HepG2 (cell line): ENCODE measurements around the gene HMGN1. TPM values are rescaled to one million over a fixed set of nuclear protein-coding genes. Genes with fewer than 3 reads are reported as not detected.
A peak's percentile ranks its signal among the peaks of the same experiment; 100 is the strongest.

Source experiments
- AHDC1 ChIP-seq: sonication (generic); formaldehyde crosslinking; IDR thresholded peaks from 2 replicates; pipeline ENCODE4 v1.5.1; 2020; ENCODE audit warnings: mild to moderate bottlenecking, missing genetic modification reagents, borderline replicate concordance
- CSRNP1 ChIP-seq: sonication (generic); formaldehyde crosslinking; IDR thresholded peaks from 2 replicates; pipeline ENCODE4 v1.8.1; 2023; ENCODE audit warnings: mild to moderate bottlenecking, missing genetic modification reagents
- ETV5 ChIP-seq: IDR thresholded peaks from 2 replicates; pipeline ENCODE4 v1.6.1; 2018; ENCODE audit warnings: missing biosample characterization, missing genetic modification reagents, inconsistent platforms, borderline replicate concordance
- FOSL1 ChIP-seq: sonication (generic); formaldehyde crosslinking; IDR thresholded peaks from 2 replicates; pipeline ENCODE4 v1.9.0; 2021; ENCODE audit warnings: missing genetic modification reagents, borderline replicate concordance
- GATA4 ChIP-seq: sonication (generic); IDR thresholded peaks from 2 replicates; pipeline ENCODE4 v1.6.1; 2016; ENCODE audit warnings: antibody characterized with exemption, low read depth, borderline replicate concordance
- LRRFIP1 ChIP-seq: sonication (generic); formaldehyde crosslinking; conservative IDR thresholded peaks from 2 replicates; pipeline ENCODE4 v1.4.0; 2020; ENCODE audit warnings: missing genetic modification reagents
- NFYC ChIP-seq: IDR thresholded peaks from 2 replicates; pipeline ENCODE4 v1.6.1; 2016; ENCODE audit warnings: missing genetic modification reagents, missing compliant biosample characterization
- SAFB2 ChIP-seq: sonication (generic); formaldehyde crosslinking; IDR thresholded peaks from 2 replicates; pipeline ENCODE4 v1.5.1; 2020; ENCODE audit warnings: missing genetic modification reagents, low read depth, mild to moderate bottlenecking, borderline replicate concordance
- SP1 ChIP-seq, 2 experiments: fragments of 450-650 bp in 1 of 2; sonication (generic) in 1 of 2; formaldehyde crosslinking in 1 of 2; IDR thresholded peaks; 2 replicates each; pipeline versions ENCODE4 v1.4.0 to v1.6.1; 2016 to 2020; ENCODE audit warnings: missing genetic modification reagents in 1 of 2
- TBX2 ChIP-seq: sonication (generic); formaldehyde crosslinking; IDR thresholded peaks from 2 replicates; pipeline ENCODE4 v1.5.0; 2020; ENCODE audit warnings: missing genetic modification reagents, mild to moderate bottlenecking, borderline replicate concordance
- TOPORS ChIP-seq: sonication (generic); formaldehyde crosslinking; IDR thresholded peaks from 2 replicates; pipeline ENCODE4 v1.8.0; 2023; ENCODE audit warnings: mild to moderate bottlenecking, missing genetic modification reagents
- YEATS2 ChIP-seq: sonication (generic); formaldehyde crosslinking; IDR thresholded peaks from 2 replicates; pipeline ENCODE4 v1.4.0; 2020; ENCODE audit warnings: missing genetic modification reagents, borderline replicate concordance
- ZNF136 ChIP-seq: sonication (generic); formaldehyde crosslinking; IDR thresholded peaks from 2 replicates; pipeline ENCODE4 v1.8.1; 2022; ENCODE audit warnings: low read depth, mild to moderate bottlenecking, moderate library complexity, missing genetic modification reagents
- ZNF558 ChIP-seq: sonication (generic); formaldehyde crosslinking; IDR thresholded peaks from 2 replicates; pipeline ENCODE4 v1.9.0; 2022; ENCODE audit warnings: mild to moderate bottlenecking, missing genetic modification reagents, borderline replicate concordance
- ZNF776 ChIP-seq: sonication (generic); formaldehyde crosslinking; IDR thresholded peaks from 2 replicates; pipeline ENCODE4 v1.4.0; 2020; ENCODE audit warnings: mild to moderate bottlenecking, missing genetic modification reagents
- ZSCAN20 ChIP-seq: sonication (generic); formaldehyde crosslinking; IDR thresholded peaks from 2 replicates; pipeline ENCODE4 v1.4.0; 2020; ENCODE audit warnings: missing genetic modification reagents, mild to moderate bottlenecking, borderline replicate concordance
- ZSCAN21 ChIP-seq: sonication (generic); formaldehyde crosslinking; IDR thresholded peaks from 2 replicates; pipeline ENCODE4 v1.8.0; 2022; ENCODE audit warnings: mild to moderate bottlenecking, missing genetic modification reagents, moderate library complexity, borderline replicate concordance
- polyA plus RNA-seq, 8 experiments: library from polyadenylated mRNA; depleted of rRNA in 3 of 8; stranded (reverse) in 7 of 8; unstranded in 1 of 8; fragments of >200 nt; fragmentation: Illumina TruSeq in 4 of 8; extraction: Trizol in 4 of 8; gene quantifications; 2 replicates each; pipeline versions ENCODE4 v1.2.1 to v1.2.3, GENCODE V29; 2011 to 2016; ENCODE audit warnings: low read depth in 4 of 8, missing spikeins in 1 of 8, mixed read lengths in 1 of 8; ENCODE audit not compliant: insufficient read depth in 1 of 8
- total RNA-seq, 5 experiments: library from RNA; depleted of rRNA; stranded (reverse); fragments of >200 nt; fragmentation: Illumina TruSeq; extraction: Trizol; gene quantifications; 2 replicates each; pipeline ENCODE4 v1.2.3, GENCODE V29; 2016; ENCODE audit warnings: low read depth in 1 of 5

HMGN1 gene
- total and polyA plus RNA-seq, 2 of the 13 experiments (the other 11 are each of a cell fraction or from before 2014, with no cell fraction given), result 104 to 286 TPM

- peak; percentile 93 for TF ChIP-seq NFYC (CRISPR knock-in tag)
- no peak for TF ChIP-seq AHDC1 (CRISPR knock-in tag)
- no peak for TF ChIP-seq LRRFIP1 (CRISPR knock-in tag)
- no peak for TF ChIP-seq SAFB2
- TF ChIP-seq CSRNP1, result no peak
- TF ChIP-seq TBX2 (CRISPR knock-in tag), result no peak
- no peak for TF ChIP-seq ZNF558 (CRISPR knock-in tag)
- no peak for TF ChIP-seq TOPORS (CRISPR knock-in tag)
- TF ChIP-seq ZNF136 (CRISPR knock-in tag), result no peak
- TF ChIP-seq ZSCAN21 (CRISPR knock-in tag), result no peak
- TF ChIP-seq ZSCAN20 (CRISPR knock-in tag), result no peak
- TF ChIP-seq FOSL1, result no peak
- TF ChIP-seq ETV5, result no peak; the same call in 1 of the 2 replicates
- TF ChIP-seq SP1 (IDR thresholded peaks at IDR 0.05), result no peak
- peak; percentile 90 for TF ChIP-seq SP1 (CRISPR knock-in tag; IDR thresholded peaks at IDR 0.05)
- no peak for TF ChIP-seq ZNF776
- TF ChIP-seq YEATS2, result 0 out of 2 replicates have a peak, but pooled peaks have one; percentile 40
- no peak for TF ChIP-seq GATA4
Observed at GRCh38 chr21:39312112-39313041, 36.5 kb downstream of the HMGN1 start (continued).
